ENCODE results near the gene PLA2G4D. TPM values are rescaled to one million over a fixed set of nuclear protein-coding genes. Genes with fewer than 3 reads are reported as not detected.

Gene PLA2G4D
- total RNA-seq, 4 donors from 2014 or later = 22.0 to 51.6 (median 29.2) TPM

DNA sequence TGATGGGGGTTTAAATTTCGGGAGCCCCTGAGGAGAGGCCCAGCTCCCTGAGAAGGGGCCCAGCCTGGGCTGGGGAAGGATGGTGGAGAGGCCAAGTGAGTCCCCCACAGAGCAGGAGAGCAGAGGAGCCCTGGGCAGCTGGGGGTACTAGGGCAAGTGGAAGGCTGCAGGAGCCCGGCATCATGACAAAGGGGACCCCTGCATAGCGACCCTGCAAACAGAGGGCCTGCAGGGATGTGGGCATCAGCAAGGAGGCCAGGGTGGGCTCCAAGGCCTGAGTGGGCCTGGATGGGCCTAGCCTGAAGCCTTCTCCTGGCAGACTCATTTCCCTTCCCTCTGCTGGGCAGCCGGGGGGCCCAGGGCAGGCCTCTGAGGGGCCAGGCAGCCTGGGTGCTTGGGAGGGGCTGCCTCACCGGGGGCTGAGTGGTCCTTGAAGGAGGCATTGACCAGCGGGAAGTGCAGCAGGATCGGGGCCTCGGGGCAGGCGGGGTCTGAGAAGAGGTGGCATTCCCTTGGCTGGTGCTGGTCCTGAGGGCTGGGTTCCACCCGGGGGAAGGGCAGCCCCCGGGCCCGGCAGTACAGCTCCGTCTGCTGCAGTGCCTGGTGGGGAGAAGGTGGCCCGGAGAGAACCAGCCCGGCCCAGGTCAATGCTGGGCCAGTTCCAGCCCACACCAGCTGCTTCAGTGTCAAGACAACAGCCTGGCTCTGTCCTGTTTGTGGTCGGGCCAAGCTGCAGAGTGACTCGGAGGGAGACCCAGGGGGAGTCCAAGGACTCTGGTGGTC lies 24.7 kb downstream of the PLA2G4D start:
- 83 to 87% methylated on average over 16 to 17 of the region's 17 CpGs for WGBS, 2 donors
- DNase-seq (ENCODE audit: low spot score in 2 of 2) = peak in 1 of 2 donors; percentile 77
- H3K4me3 ChIP-seq (ENCODE audit: low read depth, poor library complexity, severe bottlenecking) = no peak overlapping the region
- TF ChIP-seq, protein P1, sequence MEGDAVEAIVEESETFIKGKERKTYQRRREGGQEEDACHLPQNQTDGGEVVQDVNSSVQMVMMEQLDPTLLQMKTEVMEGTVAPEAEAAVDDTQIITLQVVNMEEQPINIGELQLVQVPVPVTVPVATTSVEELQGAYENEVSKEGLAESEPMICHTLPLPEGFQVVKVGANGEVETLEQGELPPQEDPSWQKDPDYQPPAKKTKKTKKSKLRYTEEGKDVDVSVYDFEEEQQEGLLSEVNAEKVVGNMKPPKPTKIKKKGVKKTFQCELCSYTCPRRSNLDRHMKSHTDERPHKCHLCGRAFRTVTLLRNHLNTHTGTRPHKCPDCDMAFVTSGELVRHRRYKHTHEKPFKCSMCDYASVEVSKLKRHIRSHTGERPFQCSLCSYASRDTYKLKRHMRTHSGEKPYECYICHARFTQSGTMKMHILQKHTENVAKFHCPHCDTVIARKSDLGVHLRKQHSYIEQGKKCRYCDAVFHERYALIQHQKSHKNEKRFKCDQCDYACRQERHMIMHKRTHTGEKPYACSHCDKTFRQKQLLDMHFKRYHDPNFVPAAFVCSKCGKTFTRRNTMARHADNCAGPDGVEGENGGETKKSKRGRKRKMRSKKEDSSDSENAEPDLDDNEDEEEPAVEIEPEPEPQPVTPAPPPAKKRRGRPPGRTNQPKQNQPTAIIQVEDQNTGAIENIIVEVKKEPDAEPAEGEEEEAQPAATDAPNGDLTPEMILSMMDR (IDR thresholded peaks at IDR 0.05) = no peak
- TF ChIP-seq POLR2A (IDR thresholded peaks at IDR 0.05) = no peak
- intact Hi-C loops (cut with DNase I; ENCODE audit: low total_unique reads) = no loop called here

DNA sequence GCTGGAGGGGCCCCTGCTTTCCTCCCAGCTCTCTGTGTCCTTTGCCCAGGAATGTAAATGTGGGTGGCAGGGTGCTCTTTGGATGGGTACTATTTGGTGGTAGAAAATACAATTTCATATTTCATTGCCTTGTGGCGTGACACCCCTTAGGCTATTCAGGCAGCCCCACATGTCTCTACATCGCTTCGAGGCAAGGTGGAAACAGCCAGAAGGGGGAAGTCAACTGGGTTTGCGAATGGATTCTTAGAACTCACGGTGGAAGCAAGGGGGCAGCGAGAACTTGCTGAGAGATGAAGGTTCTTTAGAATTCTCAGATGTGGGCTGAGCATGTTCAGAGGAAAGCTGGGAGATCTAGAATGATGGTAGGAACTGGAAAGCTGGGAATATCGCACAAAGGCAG lies 25.3 kb downstream of the PLA2G4D start:
- peak in 1 of 2 donors; percentile 61 for DNase-seq (ENCODE audit: low spot score in 2 of 2)
- WGBS, 2 donors = 89 to 91% methylated on average over 7 of the region's 7 CpGs
- intact Hi-C loops (cut with DNase I; ENCODE audit: low total_unique reads) = no loop called here
- H3K4me3 ChIP-seq (ENCODE audit: low read depth, poor library complexity, severe bottlenecking) = no peak overlapping the region
- TF ChIP-seq, protein P1 (IDR thresholded peaks at IDR 0.05) = no peak
- no peak for TF ChIP-seq POLR2A (IDR thresholded peaks at IDR 0.05)

DNA sequence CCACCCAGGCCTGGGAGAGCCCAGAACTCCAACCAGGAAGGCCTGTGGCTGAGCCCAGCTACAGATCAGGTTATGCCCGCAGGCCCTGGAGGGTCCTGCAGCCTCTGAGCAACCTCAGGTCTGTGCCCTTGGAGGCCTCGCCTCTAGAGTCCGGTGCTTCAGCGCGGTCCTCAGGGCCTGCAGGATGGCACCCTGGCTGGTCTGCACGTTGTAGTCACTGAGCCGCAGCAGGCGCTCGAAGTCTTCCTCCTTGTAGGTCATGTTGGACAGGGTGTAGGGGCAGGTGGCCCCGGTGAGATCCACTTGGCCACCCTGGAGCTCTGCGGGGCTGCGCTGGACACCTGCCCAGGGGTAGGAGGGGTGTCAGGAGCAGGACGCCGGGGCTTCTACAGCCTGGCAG lies 25.8 kb downstream of the PLA2G4D start:
- DNase-seq (ENCODE audit: low spot score in 2 of 2) = peak in 1 of 2 donors; percentile 72
- H3K4me3 ChIP-seq (ENCODE audit: low read depth, poor library complexity, severe bottlenecking) = no peak overlapping the region
- intact Hi-C loops (cut with DNase I; ENCODE audit: low total_unique reads) = no loop called here
- 81 to 85% methylated on average over 10 to 13 of the region's 14 CpGs for WGBS, 2 donors
- TF ChIP-seq POLR2A (IDR thresholded peaks at IDR 0.05) = no peak
- TF ChIP-seq, protein P1 (IDR thresholded peaks at IDR 0.05) = no peak

DNA sequence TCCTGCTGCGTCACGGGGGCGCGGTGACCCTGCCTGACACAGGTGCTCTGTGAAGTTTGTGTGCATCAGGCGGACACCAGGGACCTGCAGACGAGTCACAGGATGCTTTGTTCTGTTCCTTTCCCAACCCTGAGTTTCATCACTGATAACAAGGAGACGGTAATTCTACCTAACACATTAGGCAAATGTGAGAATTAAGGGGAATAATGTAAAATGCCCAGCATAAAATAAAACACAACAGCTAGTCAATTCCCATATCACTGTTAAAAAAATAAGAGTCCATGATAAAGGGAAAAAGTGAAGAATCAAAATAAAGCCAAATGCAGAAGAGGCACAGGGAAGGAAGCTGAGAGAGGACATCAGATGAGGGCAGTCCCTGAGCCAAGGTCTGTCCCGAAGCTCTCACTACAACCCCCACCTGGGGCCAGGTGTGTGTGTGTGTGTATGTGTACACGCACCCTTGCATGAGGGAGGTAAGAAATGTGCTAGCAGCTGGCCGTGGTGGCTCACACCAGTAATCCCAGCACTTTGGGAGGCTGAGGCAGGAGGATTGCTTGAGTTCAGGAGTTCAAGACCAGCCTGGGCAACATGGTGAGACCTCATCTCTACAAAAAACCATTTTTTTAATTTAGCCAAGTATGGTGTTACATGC lies 27.5 kb downstream of the PLA2G4D start:
- WGBS, 2 donors = 39% methylated on average over 10 of the region's 10 CpGs
- H3K4me3 ChIP-seq (ENCODE audit: low read depth, poor library complexity, severe bottlenecking) = no peak overlapping the region
- intact Hi-C loops (cut with DNase I; ENCODE audit: low total_unique reads) = no loop called here
- TF ChIP-seq, protein P1 (IDR thresholded peaks at IDR 0.05) = no peak
- no peak for TF ChIP-seq POLR2A (IDR thresholded peaks at IDR 0.05)
- peak in 1 of 2 donors; percentile 78 for DNase-seq (ENCODE audit: low spot score in 2 of 2)

DNA sequence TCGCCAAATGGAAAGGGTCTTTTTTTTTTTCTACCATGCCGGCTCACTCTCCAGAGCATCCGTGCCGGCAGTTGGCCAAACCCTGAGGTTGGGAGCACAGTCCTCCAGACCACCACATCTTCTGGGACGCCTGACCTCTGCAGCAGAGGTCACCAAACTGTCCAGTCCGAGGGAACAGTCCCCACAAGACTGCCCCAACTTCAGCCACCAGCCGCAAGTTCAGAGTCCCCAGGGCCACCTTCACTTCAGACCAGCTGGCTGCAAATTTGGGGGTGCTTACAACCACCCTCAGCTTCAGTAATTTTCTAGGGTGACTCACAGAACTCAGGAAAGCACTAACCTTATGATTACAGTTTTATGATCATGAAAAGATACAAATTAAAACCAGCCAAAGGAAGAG lies 28.9 kb downstream of the PLA2G4D start:
- WGBS, 2 donors = 50 to 66% methylated on average over 7 of the region's 7 CpGs
- no peak for TF ChIP-seq POLR2A (IDR thresholded peaks at IDR 0.05)
- TF ChIP-seq, protein P1 (IDR thresholded peaks at IDR 0.05) = no peak
- intact Hi-C loops (cut with DNase I; ENCODE audit: low total_unique reads) = loop anchor here (2.0 kb wide), 1 partner anchor 69 kb away; no protein-coding TSS in a partner anchor
- H3K4me3 ChIP-seq (ENCODE audit: low read depth, poor library complexity, severe bottlenecking) = no peak overlapping the region
- DNase-seq (ENCODE audit: low spot score in 2 of 2) = no peak
